ENCODE data around the gene ATMIN.

Gene ATMIN

GRCh38 chr16:81035975-81036750 lies 521 bp downstream of the ATMIN start:
- Histone ChIP-seq H3K4me3 (ENCODE audit: low read depth, low read length) (peak overlapping the region; percentile 98), H3K4ac (ENCODE audit: low read depth, low read length) (peak overlapping the region; percentile 99), H2BK120ac (ENCODE audit: insufficient read depth, low read length, poor library complexity) (peak overlapping the region; percentile 78), H4K8ac (ENCODE audit: low read depth, low read length) (peak overlapping the region; percentile 73), H2BK5ac (ENCODE audit: low read depth, low read length, poor library complexity) (peak overlapping the region; percentile 55), H3K23ac (ENCODE audit: low read length) (no peak overlapping the region), H3K27ac (ENCODE audit: low read depth, low read length) (peak overlapping the region; percentile 77), H4K91ac (ENCODE audit: low read depth, low read length) (peak overlapping the region; percentile 90), H2AFZ (ENCODE audit: insufficient read depth, low read length, poor library complexity) (peak overlapping the region; percentile 65), H3K79me2 (ENCODE audit: control insufficient read depth, insufficient read depth, low read length, poor library complexity) (peaks cover 19% of the 10 kb centered on the region), H3K4me1 (ENCODE audit: control insufficient read depth in 1 of 2, insufficient read depth in 2 of 2, low read length in 2 of 2) (peaks cover 12 to 16% of the 10 kb centered on the region in 2 experiments), H2AK5ac (ENCODE audit: low read length) (peak overlapping the region; percentile 23), H3K79me1 (ENCODE audit: low read length) (peaks cover 8% of the 10 kb centered on the region), H3K9me3 (ENCODE audit: insufficient read depth, low read depth, low read length) (no peaks in the 10 kb centered on the region), H3K4me2 (ENCODE audit: low read length) (peak overlapping the region; percentile 65), H3K36me3 (ENCODE audit: control insufficient read depth in 1 of 2, insufficient read depth in 2 of 2, low read length in 2 of 2) (peaks cover 7 to 9% of the 10 kb centered on the region in 2 experiments), H3K18ac (ENCODE audit: low read length) (peak overlapping the region; percentile 91), H3K27me3 (ENCODE audit: insufficient read depth, low read length) (no peaks in the 10 kb centered on the region), H3K14ac (ENCODE audit: low read length) (peak overlapping the region; percentile 78), H2BK12ac (ENCODE audit: low read length) (no peak overlapping the region), H3K9ac (ENCODE audit: low read length) (peak overlapping the region; percentile 95), H4K12ac (ENCODE audit: low read depth, low read length) (peak overlapping the region; percentile 83)
- peak; percentile 14 to 51 for DNase-seq
- WGBS (ENCODE audit: extremely low coverage, insufficient coverage, insufficient read length) = no CpG with 5 or more reads among the region's 80 CpGs

GRCh38 chr16:81036751-81037350 lies 1.2 kb downstream of the ATMIN start:
- peak overlapping the region; percentile 78 for H3K14ac ChIP-seq (ENCODE audit: low read length)
- peak overlapping the region; percentile 13 for H2AK5ac ChIP-seq (ENCODE audit: low read length)
- peak overlapping the region; percentile 73 for H4K8ac ChIP-seq (ENCODE audit: low read depth, low read length)
- peak overlapping the region; percentile 11 for H2BK12ac ChIP-seq (ENCODE audit: low read length)
- H3K79me2 ChIP-seq (ENCODE audit: control insufficient read depth, insufficient read depth, low read length, poor library complexity) = peaks cover 19% of the 10 kb centered on the region
- H3K9ac ChIP-seq (ENCODE audit: low read length) = peak overlapping the region; percentile 95
- no peak overlapping the region for H3K23ac ChIP-seq (ENCODE audit: low read length)
- no peak overlapping the region for H2BK120ac ChIP-seq (ENCODE audit: insufficient read depth, low read length, poor library complexity)
- H3K9me3 ChIP-seq (ENCODE audit: insufficient read depth, low read depth, low read length) = no peaks in the 10 kb centered on the region
- peak overlapping the region; percentile 55 for H2BK5ac ChIP-seq (ENCODE audit: low read depth, low read length, poor library complexity)
- peak; percentile 64 to 73 for DNase-seq
- H3K36me3 ChIP-seq (ENCODE audit: control insufficient read depth in 1 of 2, insufficient read depth in 2 of 2, low read length in 2 of 2) = peaks cover 7 to 9% of the 10 kb centered on the region in 2 experiments
- peak overlapping the region; percentile 98 for H3K4me3 ChIP-seq (ENCODE audit: low read depth, low read length)
- no peaks in the 10 kb centered on the region for H3K27me3 ChIP-seq (ENCODE audit: insufficient read depth, low read length)
- no peak overlapping the region for H4K12ac ChIP-seq (ENCODE audit: low read depth, low read length)
- WGBS (ENCODE audit: extremely low coverage, insufficient coverage, insufficient read length) = no CpG with 5 or more reads among the region's 10 CpGs
- H2AFZ ChIP-seq (ENCODE audit: insufficient read depth, low read length, poor library complexity) = no peak overlapping the region
- peak overlapping the region; percentile 65 for H3K4me2 ChIP-seq (ENCODE audit: low read length)
- peak overlapping the region; percentile 91 for H3K18ac ChIP-seq (ENCODE audit: low read length)
- H3K27ac ChIP-seq (ENCODE audit: low read depth, low read length) = no peak overlapping the region
- H3K4ac ChIP-seq (ENCODE audit: low read depth, low read length) = peak overlapping the region; percentile 99
- peak overlapping the region; percentile 90 for H4K91ac ChIP-seq (ENCODE audit: low read depth, low read length)
- peaks cover 14 to 21% of the 10 kb centered on the region in 2 experiments for H3K4me1 ChIP-seq (ENCODE audit: control insufficient read depth in 1 of 2, insufficient read depth in 2 of 2, low read length in 2 of 2)
- peaks cover 10% of the 10 kb centered on the region for H3K79me1 ChIP-seq (ENCODE audit: low read length)

GRCh38 chr16:81040131-81040530 lies 4.5 kb downstream of the ATMIN start:
- H3K79me1 ChIP-seq (ENCODE audit: low read length) = peaks cover 13% of the 10 kb centered on the region
- peaks cover 17 to 25% of the 10 kb centered on the region in 2 experiments for H3K4me1 ChIP-seq (ENCODE audit: control insufficient read depth in 1 of 2, insufficient read depth in 2 of 2, low read length in 2 of 2)
- no peaks in the 10 kb centered on the region for H3K27me3 ChIP-seq (ENCODE audit: insufficient read depth, low read length)
- no peak overlapping the region for H2BK120ac ChIP-seq (ENCODE audit: insufficient read depth, low read length, poor library complexity)
- DNase-seq = no peak
- peaks cover 19 to 26% of the 10 kb centered on the region in 2 experiments for H3K36me3 ChIP-seq (ENCODE audit: control insufficient read depth in 1 of 2, insufficient read depth in 2 of 2, low read length in 2 of 2)
- no peak overlapping the region for H3K18ac ChIP-seq (ENCODE audit: low read length)
- no peak overlapping the region for H3K4ac ChIP-seq (ENCODE audit: low read depth, low read length)
- no peak overlapping the region for H3K9ac ChIP-seq (ENCODE audit: low read length)
- H2AK5ac ChIP-seq (ENCODE audit: low read length) = no peak overlapping the region
- H4K8ac ChIP-seq (ENCODE audit: low read depth, low read length) = no peak overlapping the region
- peaks cover 19% of the 10 kb centered on the region for H3K79me2 ChIP-seq (ENCODE audit: control insufficient read depth, insufficient read depth, low read length, poor library complexity)
- no peak overlapping the region for H3K23ac ChIP-seq (ENCODE audit: low read length)
- peak overlapping the region; percentile 57 for H3K27ac ChIP-seq (ENCODE audit: low read depth, low read length)
- H3K4me3 ChIP-seq (ENCODE audit: low read depth, low read length) = no peak overlapping the region
- H4K12ac ChIP-seq (ENCODE audit: low read depth, low read length) = no peak overlapping the region
- WGBS (ENCODE audit: extremely low coverage, insufficient coverage, insufficient read length) = no CpG with 5 or more reads among the region's 2 CpGs
- H4K91ac ChIP-seq (ENCODE audit: low read depth, low read length) = no peak overlapping the region
- H3K4me2 ChIP-seq (ENCODE audit: low read length) = peak overlapping the region; percentile 6
- H3K9me3 ChIP-seq (ENCODE audit: insufficient read depth, low read depth, low read length) = no peaks in the 10 kb centered on the region
- H2BK12ac ChIP-seq (ENCODE audit: low read length) = no peak overlapping the region
- H2AFZ ChIP-seq (ENCODE audit: insufficient read depth, low read length, poor library complexity) = no peak overlapping the region
- H2BK5ac ChIP-seq (ENCODE audit: low read depth, low read length, poor library complexity) = no peak overlapping the region
- H3K14ac ChIP-seq (ENCODE audit: low read length) = no peak overlapping the region

- DNase-seq = no peak
- H2AK5ac ChIP-seq (ENCODE audit: low read length) = no peak overlapping the region
- no CpG with 5 or more reads among the region's 5 CpGs for WGBS (ENCODE audit: extremely low coverage, insufficient coverage, insufficient read length)
These were observed 5.2 kb downstream of the ATMIN start for GRCh38 chr16:81040842-81041241.

More at GRCh38 chr16:81040842-81041241, 5.2 kb downstream of the ATMIN start:
- peaks cover 13% of the 10 kb centered on the region for H3K79me1 ChIP-seq (ENCODE audit: low read length)
- H3K36me3 ChIP-seq (ENCODE audit: control insufficient read depth in 1 of 2, insufficient read depth in 2 of 2, low read length in 2 of 2) = peaks cover 23 to 31% of the 10 kb centered on the region in 2 experiments
- H3K14ac ChIP-seq (ENCODE audit: low read length) = no peak overlapping the region
- peak overlapping the region; percentile 57 for H3K27ac ChIP-seq (ENCODE audit: low read depth, low read length)
- H3K27me3 ChIP-seq (ENCODE audit: insufficient read depth, low read length) = no peaks in the 10 kb centered on the region
- H4K8ac ChIP-seq (ENCODE audit: low read depth, low read length) = no peak overlapping the region
- H3K79me2 ChIP-seq (ENCODE audit: control insufficient read depth, insufficient read depth, low read length, poor library complexity) = peaks cover 19% of the 10 kb centered on the region
- H2BK5ac ChIP-seq (ENCODE audit: low read depth, low read length, poor library complexity) = no peak overlapping the region
- peak overlapping the region; percentile 6 for H3K4me2 ChIP-seq (ENCODE audit: low read length)
- no peak overlapping the region for H3K18ac ChIP-seq (ENCODE audit: low read length)
- H2BK12ac ChIP-seq (ENCODE audit: low read length) = no peak overlapping the region
- H4K91ac ChIP-seq (ENCODE audit: low read depth, low read length) = no peak overlapping the region
- no peak overlapping the region for H3K23ac ChIP-seq (ENCODE audit: low read length)
- no peak overlapping the region for H3K4me3 ChIP-seq (ENCODE audit: low read depth, low read length)
- no peak overlapping the region for H2AFZ ChIP-seq (ENCODE audit: insufficient read depth, low read length, poor library complexity)
- H2BK120ac ChIP-seq (ENCODE audit: insufficient read depth, low read length, poor library complexity) = no peak overlapping the region
- peaks cover 17 to 25% of the 10 kb centered on the region in 2 experiments for H3K4me1 ChIP-seq (ENCODE audit: control insufficient read depth in 1 of 2, insufficient read depth in 2 of 2, low read length in 2 of 2)
- no peak overlapping the region for H3K4ac ChIP-seq (ENCODE audit: low read depth, low read length)
- no peaks in the 10 kb centered on the region for H3K9me3 ChIP-seq (ENCODE audit: insufficient read depth, low read depth, low read length)
- no peak overlapping the region for H3K9ac ChIP-seq (ENCODE audit: low read length)
- no peak overlapping the region for H4K12ac ChIP-seq (ENCODE audit: low read depth, low read length)

All from trophoblast cell (in vitro differentiated cells and primary cell).